ENCODE data around the gene UBE2Z. TPM values are rescaled to one million over a fixed set of nuclear protein-coding genes. Genes with fewer than 3 reads are reported as not detected.

Gene UBE2Z
- total and polyA plus RNA-seq, 9 of the 15 experiments (the other 6 are each of a cell fraction or from before 2014, with no cell fraction given), result 11.8 to 89.0 (median 38.2) TPM

GRCh38 chr17:48908047-48908843 is at the start of gene UBE2Z (continued):
- no peak for TF ChIP-seq GTF3C2 (IDR thresholded peaks at IDR 0.05; ENCODE audit: borderline replicate concordance, extremely low read depth, insufficient read length)
- TF ChIP-seq MAFG (tag; conservative IDR thresholded peaks at IDR 0.05), result no peak; the same call in 1 of the 2 replicates
- TF ChIP-seq ZBTB34 (CRISPR knock-in tag; IDR thresholded peaks at IDR 0.05), result no peak
- no peak for TF ChIP-seq ZNF79 (CRISPR knock-in tag; IDR thresholded peaks at IDR 0.05; ENCODE audit: low read depth)
- peak; percentile 84 for TF ChIP-seq CTBP1 (IDR thresholded peaks at IDR 0.05; ENCODE audit: borderline replicate concordance)
- TF ChIP-seq BRF1 (IDR thresholded peaks at IDR 0.05; ENCODE audit: borderline replicate concordance, extremely low read depth, insufficient read length), result no peak
- no peak for TF ChIP-seq SRSF3 (IDR thresholded peaks at IDR 0.05; ENCODE audit: insufficient read depth, low read length)
- no peak for TF ChIP-seq IRF2 (CRISPR knock-in tag; IDR thresholded peaks at IDR 0.05)
- TF ChIP-seq E2F3 (CRISPR knock-in tag; IDR thresholded peaks at IDR 0.05), result no peak
- peak; percentile 65; the same call in 1 of the 2 replicates for TF ChIP-seq MBD2 (IDR thresholded peaks at IDR 0.05; ENCODE audit: borderline replicate concordance, low read depth)
- peak; percentile 54; the same call in 1 of the 2 replicates for TF ChIP-seq SOX6 (IDR thresholded peaks at IDR 0.05)
- TF ChIP-seq AFF4 (CRISPR knock-in tag; IDR thresholded peaks at IDR 0.05), result 0 out of 2 replicates have a peak, but pooled peaks have one; percentile 54
- TF ChIP-seq POLR3G (IDR thresholded peaks at IDR 0.05; ENCODE audit: extremely low read depth, insufficient read length, insufficient replicate concordance), result no peak
- peak; percentile 62 to 78; a peak in 3 of 4 replicates for TF ChIP-seq MLLT1 (IDR thresholded peaks at IDR 0.05)
- 0 out of 2 replicates have a peak, but pooled peaks have one; percentile 31 for TF ChIP-seq ZNF766 (CRISPR knock-in tag; conservative IDR thresholded peaks at IDR 0.05)
- peak; percentile 43 to 86; a peak in 1 of 4 replicates for TF ChIP-seq ARNT (IDR thresholded peaks at IDR 0.05)
